HEK293 (cell line): ENCODE results near the gene CYTIP.

ENCODE experiments used
- CTCF ChIA-PET: fragments of 350-600 bp; formaldehyde crosslinking; extraction: SDS; loops from one replicate; lab custom pipeline; 2021; ENCODE audit warnings: antibody characterized with exemption; lab: Yijun Ruan, JAX
- POLR2A ChIA-PET: fragments of 300-600 bp; formaldehyde crosslinking; extraction: SDS; loops from one replicate; lab custom pipeline; 2020; ENCODE audit warnings: antibody characterized with exemption, inconsistent platforms; lab: Yijun Ruan, JAX
- H3K27ac ChIP-seq: fragments of 200-500 bp; sonication (Bioruptor generic); 2 replicates; pipeline ENCODE4 v1.5.1; 2014; ENCODE audit warnings: low read depth, low read length, control low read depth, inconsistent platforms; ENCODE audit errors: extremely low read depth
- H3K36me3 ChIP-seq, 2 experiments: fragments of 200-500 bp in 1 of 2; sonication (Bioruptor generic) in 1 of 2; 1 replicate in 1 of 2; 2 replicates in 1 of 2; pipeline ENCODE4 v1.5.1; 2014 to 2017; ENCODE audit warnings: inconsistent platforms in 2 of 2, low read length in 2 of 2; ENCODE audit not compliant: control insufficient read depth in 2 of 2, insufficient read depth in 1 of 2
- H3K4me1 ChIP-seq: fragments of 200-500 bp; sonication (Bioruptor generic); 2 replicates; pipeline ENCODE4 v1.5.1; 2014; ENCODE audit warnings: mild to moderate bottlenecking, low read length, inconsistent platforms; ENCODE audit not compliant: control insufficient read depth, insufficient read depth
- H3K4me3 ChIP-seq: 2 replicates; pipeline ENCODE4 v1.5.1; 2011; ENCODE audit warnings: low read depth, mild to moderate bottlenecking, control low read depth, low read length, moderate library complexity
- H3K9me3 ChIP-seq: fragments of 200-500 bp; sonication (Bioruptor generic); 2 replicates; pipeline ENCODE4 v1.5.1; 2014; ENCODE audit warnings: low read depth, low read length, inconsistent platforms; ENCODE audit not compliant: control insufficient read depth, insufficient read depth
- KLF16 ChIP-seq: fragments of 450-650 bp; formaldehyde crosslinking; IDR thresholded peaks from 2 replicates; pipeline ENCODE4 v1.5.1; 2017; ENCODE audit warnings: missing biosample characterization, missing genetic modification characterization
- MYNN ChIP-seq: fragments of 450-650 bp; formaldehyde crosslinking; IDR thresholded peaks from 2 replicates; pipeline ENCODE4 v1.5.1; 2016; ENCODE audit warnings: missing biosample characterization, missing genetic modification characterization, borderline replicate concordance
- SETDB1 ChIP-seq: IDR thresholded peaks from one replicate; pipeline ENCODE4 v1.6.1; 2017; ENCODE audit warnings: mild to moderate bottlenecking, low read length, moderate library complexity, mixed read lengths; ENCODE audit not compliant: insufficient read length
- SP2 ChIP-seq: fragments of 450-650 bp; formaldehyde crosslinking; IDR thresholded peaks from 2 replicates; pipeline ENCODE4 v1.5.1; 2016; ENCODE audit warnings: missing biosample characterization, missing genetic modification characterization
- SP3 ChIP-seq: fragments of 450-650 bp; formaldehyde crosslinking; IDR thresholded peaks from 2 replicates; pipeline ENCODE4 v1.5.1; 2016; ENCODE audit warnings: missing biosample characterization, missing genetic modification characterization
- TSHZ1 ChIP-seq: fragments of 450-650 bp; formaldehyde crosslinking; IDR thresholded peaks from 2 replicates; pipeline ENCODE4 v1.5.1; 2016; ENCODE audit warnings: missing biosample characterization, missing genetic modification characterization, borderline replicate concordance
- ZBTB20 ChIP-seq: fragments of 450-650 bp; formaldehyde crosslinking; IDR thresholded peaks from 2 replicates; pipeline ENCODE4 v1.5.1; 2016; ENCODE audit warnings: missing biosample characterization, missing genetic modification characterization
- ZFP3 ChIP-seq: fragments of 450-650 bp; formaldehyde crosslinking; IDR thresholded peaks from 2 replicates; pipeline ENCODE4 v1.5.1; 2016; ENCODE audit warnings: low read depth, missing biosample characterization, missing genetic modification characterization
- ZFP37 ChIP-seq: fragments of 450-650 bp; formaldehyde crosslinking; IDR thresholded peaks from 2 replicates; pipeline ENCODE4 v1.5.1; 2016; ENCODE audit warnings: missing biosample characterization, missing genetic modification characterization
- ZFP41 ChIP-seq: fragments of 450-650 bp; formaldehyde crosslinking; IDR thresholded peaks from 2 replicates; pipeline ENCODE4 v1.5.1; 2016; ENCODE audit warnings: missing biosample characterization, missing genetic modification characterization, borderline replicate concordance
- ZNF114 ChIP-seq: fragments of 450-650 bp; formaldehyde crosslinking; IDR thresholded peaks from 2 replicates; pipeline ENCODE4 v1.5.0; 2017; ENCODE audit warnings: missing biosample characterization, missing genetic modification characterization
- ZNF132 ChIP-seq: fragments of 450-650 bp; formaldehyde crosslinking; IDR thresholded peaks from 2 replicates; pipeline ENCODE4 v1.5.1; 2017; ENCODE audit warnings: missing biosample characterization, missing genetic modification characterization, borderline replicate concordance
- ZNF248 ChIP-seq: fragments of 450-650 bp; formaldehyde crosslinking; IDR thresholded peaks from 2 replicates; pipeline ENCODE4 v1.5.1; 2017; ENCODE audit warnings: missing biosample characterization, missing genetic modification characterization
- ZNF426 ChIP-seq: fragments of 450-650 bp; formaldehyde crosslinking; IDR thresholded peaks from 2 replicates; pipeline ENCODE4 v1.5.1; 2017; ENCODE audit warnings: missing biosample characterization, missing genetic modification characterization, mild to moderate bottlenecking, inconsistent platforms, moderate library complexity
- ZNF449 ChIP-seq: fragments of 450-650 bp; formaldehyde crosslinking; IDR thresholded peaks from 2 replicates; pipeline ENCODE4 v1.5.1; 2017; ENCODE audit warnings: missing biosample characterization, mild to moderate bottlenecking, missing genetic modification characterization, moderate library complexity
- ZNF514 ChIP-seq: fragments of 450-650 bp; formaldehyde crosslinking; IDR thresholded peaks from 2 replicates; pipeline ENCODE4 v1.5.1; 2016; ENCODE audit warnings: missing biosample characterization, missing genetic modification characterization
- ZNF654 ChIP-seq: fragments of 450-650 bp; formaldehyde crosslinking; IDR thresholded peaks from 2 replicates; pipeline ENCODE4 v1.5.1; 2016; ENCODE audit warnings: low read depth, missing biosample characterization, missing genetic modification characterization
- ZNF76 ChIP-seq: fragments of 450-650 bp; formaldehyde crosslinking; IDR thresholded peaks from 2 replicates; pipeline ENCODE4; 2016; ENCODE audit warnings: low read depth, missing biosample characterization, missing genetic modification characterization, borderline replicate concordance
- TF ChIP-seq, protein P1 (sequence below): IDR thresholded peaks from 2 replicates; pipeline ENCODE4 v1.6.1; 2011; ENCODE audit warnings: mild to moderate bottlenecking, low read depth, low read length, borderline replicate concordance
- TF ChIP-seq, protein P2 (sequence below): fragments of 450-650 bp; formaldehyde crosslinking; optimal IDR thresholded peaks from 2 replicates; pipeline ENCODE3; 2016; ENCODE audit warnings: missing biosample characterization, mild to moderate bottlenecking, missing genetic modification characterization

CYTIP gene

DNA sequence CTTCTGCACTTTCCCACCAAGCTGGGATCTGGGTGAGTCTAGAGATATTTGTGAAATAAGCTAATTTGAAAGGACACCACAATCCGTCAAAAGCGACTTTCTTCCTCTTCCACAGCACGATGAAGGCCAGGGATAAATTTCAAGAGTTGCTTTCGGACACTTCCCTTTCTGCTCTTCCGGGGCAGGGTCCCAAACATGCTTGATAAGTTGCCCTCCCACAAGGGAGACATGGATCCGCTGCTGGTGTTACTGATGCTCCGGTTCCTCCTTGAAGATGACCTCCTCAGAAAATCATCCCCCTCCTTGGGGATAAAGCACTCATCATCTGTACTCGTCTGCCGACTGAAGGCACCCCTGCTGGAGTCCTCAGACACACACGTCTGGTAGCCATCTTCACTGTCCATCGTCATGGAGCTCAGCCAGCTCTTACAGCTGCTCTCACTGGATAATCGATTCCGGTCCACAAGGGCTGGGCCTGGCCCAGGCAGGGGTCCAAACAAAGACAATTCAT lies 28.2 kb downstream of the CYTIP start:
- Histone ChIP-seq H3K4me3 (no peak overlapping the region), H3K9me3 (no peaks in the 10 kb centered on the region), H3K4me1 (no peaks in the 10 kb centered on the region), H3K36me3 (no peaks in the 10 kb centered on the region), H3K27ac (no peak overlapping the region)
- TF ChIP-seq ZFP41 (tag by site-specific recombination) (no peak), ZNF514 (no peak), ZNF248 (tag by site-specific recombination) (no peak), ZFP37 (tag by site-specific recombination) (no peak), KLF16 (tag by site-specific recombination) (no peak), SP2 (tag by site-specific recombination) (no peak), TSHZ1 (tag by site-specific recombination) (no peak), SP3 (no peak), MYNN (tag by site-specific recombination) (no peak), ZNF654 (tag by site-specific recombination) (no peak)
- TF ChIP-seq, protein P1, sequence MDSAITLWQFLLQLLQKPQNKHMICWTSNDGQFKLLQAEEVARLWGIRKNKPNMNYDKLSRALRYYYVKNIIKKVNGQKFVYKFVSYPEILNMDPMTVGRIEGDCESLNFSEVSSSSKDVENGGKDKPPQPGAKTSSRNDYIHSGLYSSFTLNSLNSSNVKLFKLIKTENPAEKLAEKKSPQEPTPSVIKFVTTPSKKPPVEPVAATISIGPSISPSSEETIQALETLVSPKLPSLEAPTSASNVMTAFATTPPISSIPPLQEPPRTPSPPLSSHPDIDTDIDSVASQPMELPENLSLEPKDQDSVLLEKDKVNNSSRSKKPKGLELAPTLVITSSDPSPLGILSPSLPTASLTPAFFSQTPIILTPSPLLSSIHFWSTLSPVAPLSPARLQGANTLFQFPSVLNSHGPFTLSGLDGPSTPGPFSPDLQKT, result no peak
- POLR2A ChIA-PET, result no interaction called here
- CTCF ChIA-PET, result no interaction called here

DNA sequence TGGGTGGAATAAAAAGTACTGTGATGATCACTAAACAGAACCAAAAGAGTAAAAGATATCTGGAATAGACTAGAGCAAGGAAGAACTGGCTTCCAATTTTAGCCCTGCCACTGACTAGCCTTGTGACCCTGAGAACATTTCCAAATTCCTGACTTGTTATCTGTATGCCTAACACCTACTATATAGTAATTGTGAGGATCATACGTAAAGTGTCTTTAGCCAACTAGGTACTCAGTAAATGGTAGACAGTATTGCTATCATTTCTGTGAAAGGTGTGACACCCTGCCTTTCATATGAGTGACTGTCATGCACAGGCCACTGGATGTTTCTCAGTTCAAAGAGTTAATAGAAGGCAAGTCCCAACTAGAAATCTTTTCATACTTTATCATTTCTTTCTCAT lies 29.8 kb downstream of the CYTIP start:
- ChIA-PET POLR2A (no interaction called here), CTCF (no interaction called here)
- TF ChIP-seq ZFP3 (no peak), ZNF426 (tag by site-specific recombination) (no peak), ZNF449 (tag by site-specific recombination) (no peak)

DNA sequence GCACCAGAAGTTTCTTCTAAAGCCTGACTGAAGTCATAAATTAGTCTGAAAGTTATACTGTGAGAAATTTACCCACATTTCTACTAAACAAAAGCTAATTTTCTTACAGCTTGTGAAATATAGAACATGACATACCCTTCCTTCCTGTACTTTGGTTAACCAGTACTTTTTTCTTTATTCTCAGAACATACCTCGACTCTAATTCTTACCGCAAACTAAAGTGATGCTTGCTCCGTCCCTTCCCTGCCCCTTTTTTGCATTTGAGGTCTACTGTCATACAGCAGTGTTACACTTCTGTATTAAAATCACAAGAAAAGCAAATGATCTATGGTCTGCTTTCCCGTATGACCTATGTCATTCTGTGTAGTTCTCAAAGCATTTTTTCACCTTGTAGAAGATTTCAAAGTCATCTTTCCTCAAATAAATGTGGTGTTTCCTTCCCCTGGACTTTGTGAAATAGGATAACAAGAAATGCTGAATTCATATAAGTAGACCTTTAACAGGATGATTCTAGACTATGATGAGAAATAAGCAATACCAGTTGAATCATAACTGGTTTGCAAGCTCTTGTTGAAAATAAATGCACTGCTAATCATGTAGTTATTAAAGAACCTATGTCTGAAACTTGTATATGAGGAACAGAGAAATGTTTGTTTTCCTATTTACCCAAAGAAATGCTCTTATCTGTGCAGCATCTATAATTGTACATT lies 30.4 kb downstream of the CYTIP start:
- POLR2A ChIA-PET, result no interaction called here
- no peak for TF ChIP-seq ZNF114
- no peak for TF ChIP-seq ZBTB20 (tag by site-specific recombination)
- TF ChIP-seq ZNF132 (tag by site-specific recombination), result no peak
- TF ChIP-seq SETDB1, result no peak
- TF ChIP-seq ZNF76 (tag by site-specific recombination), result no peak
- no peak for TF ChIP-seq TSHZ1 (tag by site-specific recombination)
- TF ChIP-seq, protein P2, sequence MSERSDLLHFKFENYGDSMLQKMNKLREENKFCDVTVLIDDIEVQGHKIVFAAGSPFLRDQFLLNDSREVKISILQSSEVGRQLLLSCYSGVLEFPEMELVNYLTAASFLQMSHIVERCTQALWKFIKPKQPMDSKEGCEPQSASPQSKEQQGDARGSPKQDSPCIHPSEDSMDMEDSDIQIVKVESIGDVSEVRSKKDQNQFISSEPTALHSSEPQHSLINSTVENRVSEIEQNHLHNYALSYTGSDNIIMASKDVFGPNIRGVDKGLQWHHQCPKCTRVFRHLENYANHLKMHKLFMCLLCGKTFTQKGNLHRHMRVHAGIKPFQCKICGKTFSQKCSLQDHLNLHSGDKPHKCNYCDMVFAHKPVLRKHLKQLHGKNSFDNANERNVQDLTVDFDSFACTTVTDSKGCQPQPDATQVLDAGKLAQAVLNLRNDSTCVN (tag by site-specific recombination), result no peak

More for the DNA sequence above, 29.8 kb downstream of the CYTIP start:
- no peaks in the 10 kb centered on the region for H3K9me3 ChIP-seq
- no peaks in the 10 kb centered on the region for H3K36me3 ChIP-seq
- H3K27ac ChIP-seq, result no peak overlapping the region
- no peak overlapping the region for H3K4me3 ChIP-seq
- H3K4me1 ChIP-seq, result no peaks in the 10 kb centered on the region

More for the DNA sequence above, 30.4 kb downstream of the CYTIP start:
- CTCF ChIA-PET, result no interaction called here
- no peak overlapping the region for H3K27ac ChIP-seq
- no peaks in the 10 kb centered on the region for H3K36me3 ChIP-seq
- H3K4me3 ChIP-seq, result no peak overlapping the region
- no peaks in the 10 kb centered on the region for H3K9me3 ChIP-seq
- no peaks in the 10 kb centered on the region for H3K4me1 ChIP-seq
